ENCODE results near the gene EYA4. TPM values are rescaled to one million over a fixed set of nuclear protein-coding genes. Genes with fewer than 3 reads are reported as not detected.

Gene EYA4
- total and polyA plus RNA-seq, 2 of the 4 experiments (the other 2 are of a cell fraction), result 5.7 to 11.1 TPM

GRCh38 chr6:133504158-133504557, 263.0 kb downstream of the EYA4 start:
- no peak overlapping the region for H4K5ac ChIP-seq (ENCODE audit: low read depth, low read length)
- BruUV-seq (replicated peaks), result no TSS peak
- no peak overlapping the region for H2BK15ac ChIP-seq (ENCODE audit: low read depth, low read length)
- H3K23ac ChIP-seq (ENCODE audit: low read depth, low read length), result no peak overlapping the region
- no peak overlapping the region for H3K14ac ChIP-seq (replicated peaks; ENCODE audit: low read depth, low read length)
- H4K91ac ChIP-seq (ENCODE audit: insufficient read depth, low read depth, low read length), result no peak overlapping the region
- H2AFZ ChIP-seq (replicated peaks; ENCODE audit: low read length, poor library complexity), result no peak overlapping the region
- H3K4me1 ChIP-seq (ENCODE audit: control insufficient read depth, insufficient read depth, low read length), result peaks cover 4% of the 10 kb centered on the region
- in situ Hi-C loops (cut with MboI; ENCODE audit: low sequenced_read_pairs) (no loop called here), intact Hi-C loops (cut with micrococcal nuclease) (no loop called here), dilution Hi-C loops (cut with HindIII; ENCODE audit: low sequenced_read_pairs, unreplicated experiment) (no loop called here)
- no peak overlapping the region for H3K27ac ChIP-seq (ENCODE audit: insufficient read depth, low read length)
- no peaks in the 10 kb centered on the region for H3K79me1 ChIP-seq (ENCODE audit: low read depth in 1 of 2, low read length in 2 of 2)
- H3K27me3 ChIP-seq (ENCODE audit: control insufficient read depth, insufficient read depth, low read length), result no peaks in the 10 kb centered on the region
- POLR2A ChIA-PET (ENCODE audit: unreplicated experiment), result interaction anchor here (0.5 kb wide), 1 partner anchor 687 kb away, joined by 3 read pairs; no protein-coding TSS in a partner anchor
- no peak overlapping the region for H3K4me3 ChIP-seq (ENCODE audit: insufficient read depth, low read depth, low read length)
- CTCF ChIA-PET, result interaction anchor here (0.6 kb wide), 1 partner anchor 674 kb away, joined by 3 read pairs; no protein-coding TSS in a partner anchor
- H4K20me1 ChIP-seq (ENCODE audit: insufficient read depth, low read length), result no peaks in the 10 kb centered on the region
- DNase-seq (no peak), ATAC-seq (ENCODE audit: low read depth) (no peak)
- WGBS, 2 experiments (ENCODE audit: extremely low coverage in 2 of 2, insufficient read length in 1 of 2), result no CpG with 5 or more reads among the region's 6 CpGs
- H2BK20ac ChIP-seq (ENCODE audit: low read depth, low read length), result no peak overlapping the region
- no peak overlapping the region for H3K9ac ChIP-seq (ENCODE audit: low read depth, low read length)
- H3K9me1 ChIP-seq (ENCODE audit: insufficient read depth, low read length), result peaks cover 2% of the 10 kb centered on the region; the same call in 1 of the 2 replicates
- TF ChIP-seq FOS (IDR thresholded peaks at IDR 0.05; ENCODE audit: low read depth, low read length) (no peak), RAD21 (IDR thresholded peaks at IDR 0.05; ENCODE audit: low read length) (no peak), CEBPB (IDR thresholded peaks at IDR 0.05; ENCODE audit: low read depth, low read length) (no peak), POLR2A (IDR thresholded peaks at IDR 0.05; ENCODE audit: low read depth, low read length) (no peak), USF2 (IDR thresholded peaks at IDR 0.05; ENCODE audit: low read depth, low read length) (no peak), BHLHE40 (IDR thresholded peaks at IDR 0.05; ENCODE audit: low read depth, low read length) (no peak), SMC3 (IDR thresholded peaks at IDR 0.05; ENCODE audit: low read depth, low read length) (no peak), ELK1 (IDR thresholded peaks at IDR 0.05; ENCODE audit: borderline replicate concordance, low read depth, low read length) (no peak), MXI1 (IDR thresholded peaks at IDR 0.05; ENCODE audit: borderline replicate concordance, low read depth, low read length) (no peak), RFX5 (IDR thresholded peaks at IDR 0.05; ENCODE audit: low read depth, low read length) (no peak), MAZ (IDR thresholded peaks at IDR 0.05; ENCODE audit: borderline replicate concordance, low read depth, low read length) (no peak), RCOR1 (IDR thresholded peaks at IDR 0.05; ENCODE audit: insufficient replicate concordance, low read length) (no peak), MAFK (IDR thresholded peaks at IDR 0.05; ENCODE audit: low read depth, low read length) (no peak), NFE2L2 (IDR thresholded peaks at IDR 0.05; ENCODE audit: low read depth, low read length) (no peak), CTCF (conservative IDR thresholded peaks at IDR 0.05; ENCODE audit: low read depth, low read length) (no peak), CHD1 (IDR thresholded peaks at IDR 0.05; ENCODE audit: low read depth, low read length) (no peak)
- no peak overlapping the region for H2BK5ac ChIP-seq (ENCODE audit: low read depth, low read length, poor library complexity, severe bottlenecking)
- no peaks in the 10 kb centered on the region for H3K9me3 ChIP-seq (ENCODE audit: control insufficient read depth, insufficient read depth, low read length)
- H4K8ac ChIP-seq (ENCODE audit: low read depth in 2 of 2, low read length in 2 of 2), result no peak overlapping the region
- no peak overlapping the region for H2AK5ac ChIP-seq (ENCODE audit: low read depth, low read length)
- H2BK120ac ChIP-seq (ENCODE audit: low read depth, low read length), result no peak overlapping the region
- H2AK9ac ChIP-seq (replicated peaks; ENCODE audit: low read depth, low read length, poor library complexity), result no peak overlapping the region
- H3K56ac ChIP-seq (ENCODE audit: extremely low read depth, insufficient read depth, low read length), result no peak overlapping the region
- no peak overlapping the region for H3K4me2 ChIP-seq (ENCODE audit: low read depth, low read length)
- no peak overlapping the region for H3K18ac ChIP-seq (ENCODE audit: low read depth, low read length)
- H3K36me3 ChIP-seq (ENCODE audit: control insufficient read depth, insufficient read depth, low read length), result peaks cover 3% of the 10 kb centered on the region; the same call in 1 of the 2 replicates
- no peak overlapping the region for H3K4ac ChIP-seq (ENCODE audit: low read depth, low read length)

All from IMR-90 (cell line).